Parathyroid adenoma (tissue), 2 donors: ENCODE results near the gene LRP1B.
"Not testable (repeated sequence)": the region's sequence is repeated elsewhere in the genome, so short reads cannot be mapped to it uniquely, and the experiment has no call there.

Experiments
- H2AFZ ChIP-seq: fragments of 300-600 bp; sonication (generic); one replicate; pipeline ENCODE4 v1.7.0; 2017; ENCODE audit warnings: antibody characterized with exemption, mild to moderate bottlenecking
- H3K27ac ChIP-seq: fragments of 300-600 bp; sonication (generic); one replicate; pipeline ENCODE4 v1.7.0; 2017
- H3K27me3 ChIP-seq: fragments of 300-600 bp; sonication (generic); one replicate; pipeline ENCODE4 v1.7.0; 2017; ENCODE audit warnings: low read length; ENCODE audit not compliant: control insufficient read depth, insufficient read depth
- H3K36me3 ChIP-seq: fragments of 300-600 bp; sonication (generic); one replicate; pipeline ENCODE4 v1.7.0; 2017; ENCODE audit warnings: low read length; ENCODE audit not compliant: control insufficient read depth, insufficient read depth
- H3K4me1 ChIP-seq: fragments of 300-600 bp; sonication (generic); one replicate; pipeline ENCODE4 v1.7.0; 2017; ENCODE audit warnings: control low read depth
- H3K4me2 ChIP-seq: fragments of 300-600 bp; sonication (generic); one replicate; pipeline ENCODE4 v1.7.0; 2017; ENCODE audit warnings: low read length
- H3K4me3 ChIP-seq: fragments of 300-600 bp; sonication (generic); one replicate; pipeline ENCODE4 v1.7.0; 2017; ENCODE audit warnings: low read depth, low read length
- H3K79me2 ChIP-seq: fragments of 300-600 bp; sonication (generic); one replicate; pipeline ENCODE4 v1.7.0; 2017; ENCODE audit warnings: control low read depth
- H3K9ac ChIP-seq: fragments of 300-600 bp; sonication (generic); one replicate; pipeline ENCODE4 v1.7.0; 2017; ENCODE audit warnings: mild to moderate bottlenecking
- H3K9me3 ChIP-seq: fragments of 300-600 bp; sonication (generic); one replicate; pipeline ENCODE4 v1.7.0; 2017; ENCODE audit warnings: low read length; ENCODE audit not compliant: control insufficient read depth
- TF ChIP-seq, protein P1 (sequence below): fragments of 300-600 bp; sonication (generic); IDR thresholded peaks from one replicate; pipeline ENCODE4 v1.7.0; 2017; ENCODE audit warnings: antibody characterized with exemption, mild to moderate bottlenecking
- donor health status: primary hyperparathyroidism.

LRP1B gene

DNA sequence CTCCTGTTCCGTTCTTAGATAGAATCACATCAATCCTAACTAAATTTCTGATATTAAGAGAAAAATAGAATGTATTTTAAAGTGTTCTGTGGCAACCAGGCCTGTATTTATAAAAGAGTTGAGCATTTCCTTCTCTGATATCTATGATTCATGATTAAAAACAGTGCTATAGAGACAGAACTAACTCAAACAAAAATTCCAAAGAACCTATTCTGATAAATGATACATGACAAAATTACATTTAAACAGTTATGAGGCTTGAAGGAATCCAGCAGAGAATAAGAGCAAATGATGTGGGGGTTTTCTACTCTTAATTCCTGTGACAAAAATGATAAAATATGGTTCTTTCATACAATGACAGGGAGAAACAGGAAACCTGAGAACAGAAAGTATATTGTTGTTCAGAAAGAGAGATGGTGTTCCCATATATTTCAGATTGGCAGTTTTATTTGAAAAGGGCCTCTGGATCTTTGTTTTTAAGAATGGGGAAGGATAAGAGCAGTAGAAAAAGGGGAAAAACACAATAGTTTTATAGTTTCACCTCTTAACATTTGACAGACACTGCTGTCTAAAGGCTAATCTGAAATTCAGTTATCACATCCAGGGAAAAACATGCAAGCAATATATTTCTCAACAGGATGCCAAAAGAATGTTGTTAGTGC lies 944.3 kb downstream of the LRP1B start:
- H3K9me3 ChIP-seq = no peaks in the 10 kb centered on the region

DNA sequence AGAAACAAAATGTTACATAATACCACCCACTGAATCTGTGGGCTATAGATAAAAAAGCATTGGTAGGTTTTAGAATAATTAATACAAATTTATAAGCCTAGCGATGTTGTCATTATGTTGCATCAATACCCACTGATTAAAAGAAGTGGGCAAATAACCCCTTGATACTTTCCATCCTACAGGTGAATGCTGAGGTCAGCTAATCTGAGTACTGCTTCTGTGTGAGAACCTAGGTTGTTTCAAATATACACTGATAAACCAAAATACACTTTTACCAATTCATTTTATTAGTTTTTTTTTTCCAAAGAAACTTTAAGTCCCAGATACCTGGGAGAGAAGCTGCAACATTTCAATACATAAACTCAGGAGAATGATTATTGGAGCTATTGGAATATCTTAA lies 948.6 kb downstream of the LRP1B start:
- Histone ChIP-seq H3K27ac (no peak overlapping the region), H3K79me2 (no peaks in the 10 kb centered on the region), H3K27me3 (no peaks in the 10 kb centered on the region), H3K4me3 (no peak overlapping the region), H3K4me1 (no peaks in the 10 kb centered on the region), H3K4me2 (no peak overlapping the region), H3K36me3 (no peaks in the 10 kb centered on the region), H2AFZ (no peak overlapping the region), H3K9me3 (no peaks in the 10 kb centered on the region), H3K9ac (no peak overlapping the region)
- TF ChIP-seq, protein P1, sequence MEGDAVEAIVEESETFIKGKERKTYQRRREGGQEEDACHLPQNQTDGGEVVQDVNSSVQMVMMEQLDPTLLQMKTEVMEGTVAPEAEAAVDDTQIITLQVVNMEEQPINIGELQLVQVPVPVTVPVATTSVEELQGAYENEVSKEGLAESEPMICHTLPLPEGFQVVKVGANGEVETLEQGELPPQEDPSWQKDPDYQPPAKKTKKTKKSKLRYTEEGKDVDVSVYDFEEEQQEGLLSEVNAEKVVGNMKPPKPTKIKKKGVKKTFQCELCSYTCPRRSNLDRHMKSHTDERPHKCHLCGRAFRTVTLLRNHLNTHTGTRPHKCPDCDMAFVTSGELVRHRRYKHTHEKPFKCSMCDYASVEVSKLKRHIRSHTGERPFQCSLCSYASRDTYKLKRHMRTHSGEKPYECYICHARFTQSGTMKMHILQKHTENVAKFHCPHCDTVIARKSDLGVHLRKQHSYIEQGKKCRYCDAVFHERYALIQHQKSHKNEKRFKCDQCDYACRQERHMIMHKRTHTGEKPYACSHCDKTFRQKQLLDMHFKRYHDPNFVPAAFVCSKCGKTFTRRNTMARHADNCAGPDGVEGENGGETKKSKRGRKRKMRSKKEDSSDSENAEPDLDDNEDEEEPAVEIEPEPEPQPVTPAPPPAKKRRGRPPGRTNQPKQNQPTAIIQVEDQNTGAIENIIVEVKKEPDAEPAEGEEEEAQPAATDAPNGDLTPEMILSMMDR = no peak

More for the DNA sequence above, 944.3 kb downstream of the LRP1B start:
- Histone ChIP-seq H3K4me3 (no peak overlapping the region), H3K79me2 (no peaks in the 10 kb centered on the region), H3K4me2 (no peak overlapping the region), H2AFZ (no peak overlapping the region), H3K27me3 (no peaks in the 10 kb centered on the region), H3K4me1 (no peaks in the 10 kb centered on the region), H3K36me3 (no peaks in the 10 kb centered on the region), H3K9ac (no peak overlapping the region), H3K27ac (no peak overlapping the region)
- TF ChIP-seq, protein P1 = no peak

DNA sequence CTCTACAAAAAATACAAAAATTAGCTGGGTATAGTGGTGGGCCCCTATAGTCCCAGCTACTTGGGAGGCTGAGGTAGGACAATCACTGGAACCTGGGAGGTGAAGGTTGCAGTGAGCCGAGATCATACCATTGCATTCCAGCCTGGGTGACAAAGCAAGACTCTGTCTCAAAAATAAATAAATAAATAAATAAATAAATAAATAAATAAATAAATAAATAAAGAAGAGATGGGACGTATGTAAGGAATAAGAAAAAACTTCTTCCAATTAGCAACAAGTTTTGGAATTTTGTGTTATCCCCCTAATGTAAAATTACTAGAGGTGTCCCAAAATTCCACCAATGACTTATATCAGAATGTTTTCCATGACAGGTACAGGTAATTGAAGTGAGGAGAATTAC lies 961.7 kb downstream of the LRP1B start:
- H3K9ac ChIP-seq, H3K4me3 ChIP-seq, H3K36me3 ChIP-seq, H3K4me2 ChIP-seq, H3K9me3 ChIP-seq, H3K27me3 ChIP-seq, H2AFZ ChIP-seq, H3K79me2 ChIP-seq, H3K27ac ChIP-seq, H3K4me1 ChIP-seq: not testable (repeated sequence)

DNA sequence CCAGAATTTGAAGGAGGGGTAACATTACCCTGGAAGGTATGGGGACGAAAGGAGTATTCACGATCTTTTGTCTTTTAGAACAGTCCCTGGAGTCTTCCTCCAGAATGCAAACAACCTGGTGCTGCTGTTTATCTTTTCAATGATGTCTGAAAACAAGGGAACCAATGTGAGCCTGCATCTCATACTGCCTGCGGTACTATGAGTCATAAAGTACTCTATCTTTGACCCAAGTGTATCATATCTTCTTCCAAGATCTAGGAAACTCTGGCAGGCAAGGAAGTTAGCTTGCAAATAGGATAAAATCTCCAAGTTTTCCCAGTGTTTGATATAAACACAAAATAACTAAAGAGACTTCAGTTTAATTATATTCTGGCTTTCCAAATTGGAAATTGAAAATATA lies 968.5 kb downstream of the LRP1B start:
- Histone ChIP-seq H2AFZ (no peak overlapping the region), H3K9me3 (no peaks in the 10 kb centered on the region), H3K27me3 (no peaks in the 10 kb centered on the region), H3K36me3 (no peaks in the 10 kb centered on the region), H3K9ac (no peak overlapping the region), H3K27ac (no peak overlapping the region), H3K79me2 (no peaks in the 10 kb centered on the region), H3K4me2 (no peak overlapping the region), H3K4me1 (no peaks in the 10 kb centered on the region), H3K4me3 (no peak overlapping the region)
- TF ChIP-seq, protein P1 = no peak

DNA sequence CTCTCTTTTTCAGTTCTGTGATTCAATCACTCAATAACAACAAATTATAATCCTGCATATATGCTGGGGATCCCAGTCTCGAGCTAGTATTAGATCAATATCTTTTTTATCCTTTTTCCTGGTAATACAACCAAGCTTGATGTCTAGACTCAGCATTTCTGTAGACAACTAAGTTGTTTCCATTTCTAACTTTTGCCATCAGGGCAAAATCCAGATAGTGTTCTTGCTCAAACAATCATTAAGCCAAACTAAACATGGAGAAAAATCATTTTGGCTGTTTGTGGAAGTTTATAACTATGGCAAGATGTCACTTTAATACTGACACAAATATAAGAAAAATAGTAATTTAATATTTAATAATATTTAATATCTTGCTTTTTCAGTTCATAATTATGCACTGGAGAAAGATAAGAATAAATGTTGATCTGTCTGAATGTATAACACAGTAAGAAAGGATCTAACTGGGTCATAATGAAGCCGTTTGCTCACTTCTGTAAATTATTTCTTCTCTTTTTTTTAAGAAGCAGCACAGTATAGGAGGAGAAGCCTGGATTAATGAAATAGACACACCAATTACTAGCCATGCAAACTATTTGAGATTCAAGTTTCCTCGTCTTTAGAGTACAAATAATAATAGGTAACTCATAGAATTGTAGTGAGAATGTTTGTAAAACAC lies 979.1 kb downstream of the LRP1B start:
- no peak overlapping the region for H3K4me2 ChIP-seq
- no peak overlapping the region for H3K9ac ChIP-seq
- H3K4me1 ChIP-seq = no peaks in the 10 kb centered on the region
- TF ChIP-seq, protein P1 = no peak
- H3K27me3 ChIP-seq = no peaks in the 10 kb centered on the region
- H3K9me3 ChIP-seq = no peaks in the 10 kb centered on the region
- no peak overlapping the region for H2AFZ ChIP-seq
- no peak overlapping the region for H3K4me3 ChIP-seq
- H3K36me3 ChIP-seq = no peaks in the 10 kb centered on the region
- no peak overlapping the region for H3K27ac ChIP-seq
- no peaks in the 10 kb centered on the region for H3K79me2 ChIP-seq
